Neural crest cell (in vitro differentiated cells): ENCODE measurements around the gene LHX2. TPM values are rescaled to one million over a fixed set of nuclear protein-coding genes. Genes with fewer than 3 reads are reported as not detected.

Source experiments
- DNase-seq: peaks from one replicate; pipeline ENCODE4 v3.0.0; 2021; ENCODE audit warnings: low read depth, mixed read lengths, low spot score
- H3K27ac Mint-ChIP-seq: one replicate; pipeline ENCODE4 v1.8.0; 2021; ENCODE audit warnings: mild to moderate bottlenecking, mixed read lengths; ENCODE audit not compliant: unreplicated experiment
- H3K27me3 Mint-ChIP-seq: 2 replicates; pipeline ENCODE4 v1.8.0; 2021; ENCODE audit warnings: low read depth, mild to moderate bottlenecking, mixed read lengths
- H3K36me3 Mint-ChIP-seq: 2 replicates; pipeline ENCODE4 v1.8.0; 2021; ENCODE audit warnings: low read depth, mild to moderate bottlenecking, mixed read lengths
- H3K4me1 Mint-ChIP-seq: 2 replicates; pipeline ENCODE4 v1.8.0; 2021; ENCODE audit warnings: mixed read lengths
- H3K4me3 Mint-ChIP-seq: one replicate; pipeline ENCODE4 v1.8.0; 2021; ENCODE audit warnings: mild to moderate bottlenecking, mixed read lengths
- H3K9me3 Mint-ChIP-seq: 2 replicates; pipeline ENCODE4 v1.8.0; 2021; ENCODE audit warnings: mixed read lengths
- total RNA-seq: library from RNA; stranded (reverse); gene quantifications from 2 replicates; pipeline ENCODE4 v1.2.1, GENCODE V29; 2021
- TF ChIP-seq, protein P1 (sequence below): fragments of 200-600 bp; sonication (generic); conservative IDR thresholded peaks from 2 replicates; pipeline ENCODE4 v1.5.0; 2021; ENCODE audit warnings: antibody characterized with exemption, mild to moderate bottlenecking

Gene LHX2
- total RNA-seq, 1 donor from 2014 or later, result 0.19 TPM

DNA sequence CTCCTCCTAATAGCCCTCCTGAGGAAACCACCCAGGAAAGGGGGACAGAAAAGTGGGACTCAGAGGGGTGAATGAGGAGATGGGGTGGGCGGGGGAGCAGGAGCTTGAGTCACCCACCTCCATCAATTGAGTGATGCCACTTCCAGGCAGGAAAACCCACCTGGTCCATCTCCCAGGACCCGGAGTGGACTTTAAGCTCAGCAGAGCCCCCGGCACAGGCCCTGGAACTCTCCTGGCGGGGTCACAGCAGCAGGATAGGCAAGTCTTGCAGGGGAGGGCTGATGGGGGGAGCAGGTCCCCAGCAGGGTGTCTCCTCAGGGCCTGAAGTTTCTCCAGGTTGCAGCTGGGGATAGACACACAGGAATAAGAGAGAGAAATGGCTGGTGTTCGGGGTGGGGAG lies 40.8 kb downstream of the LHX2 start:
- Mint-ChIP-seq H3K27ac (peak overlapping the region; percentile 36), H3K27me3 (peaks cover 22% of the 10 kb centered on the region)

DNA sequence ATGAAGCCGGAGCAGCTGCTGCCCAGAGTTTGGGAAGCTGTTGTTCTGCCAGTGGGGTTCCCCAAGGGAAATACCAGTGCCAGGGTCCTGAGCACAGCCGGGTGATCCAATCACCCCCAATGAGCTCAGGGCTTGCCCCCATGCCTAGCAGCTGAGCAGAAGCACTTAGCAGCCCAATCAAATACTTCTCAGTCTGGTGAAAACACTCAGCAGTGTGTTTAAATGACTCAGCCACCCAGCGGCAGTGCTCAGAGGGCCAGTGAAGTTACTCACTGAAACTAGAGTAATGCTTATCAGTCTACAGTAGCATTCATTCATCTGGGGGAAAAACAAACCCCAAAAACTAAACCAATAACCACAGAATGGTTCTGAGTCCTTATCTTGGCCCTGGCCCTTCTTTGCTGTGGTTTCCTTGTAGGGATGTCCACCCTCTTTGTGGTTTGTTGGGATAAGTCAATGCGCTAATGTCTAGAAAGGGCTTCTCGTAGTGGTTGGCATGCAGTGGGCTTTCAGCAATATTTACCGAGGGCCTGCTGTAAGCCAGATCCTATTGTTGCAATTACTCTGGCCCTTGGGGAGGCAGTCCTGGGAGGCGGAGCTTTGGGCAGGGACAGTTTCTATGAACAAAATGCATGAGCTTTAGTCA lies 43.1 kb downstream of the LHX2 start:
- H3K27me3 Mint-ChIP-seq, result peaks cover 22% of the 10 kb centered on the region
- no peaks in the 10 kb centered on the region for H3K9me3 Mint-ChIP-seq
- no peaks in the 10 kb centered on the region for H3K4me1 Mint-ChIP-seq
- no peak overlapping the region for H3K27ac Mint-ChIP-seq
- TF ChIP-seq, protein P1, sequence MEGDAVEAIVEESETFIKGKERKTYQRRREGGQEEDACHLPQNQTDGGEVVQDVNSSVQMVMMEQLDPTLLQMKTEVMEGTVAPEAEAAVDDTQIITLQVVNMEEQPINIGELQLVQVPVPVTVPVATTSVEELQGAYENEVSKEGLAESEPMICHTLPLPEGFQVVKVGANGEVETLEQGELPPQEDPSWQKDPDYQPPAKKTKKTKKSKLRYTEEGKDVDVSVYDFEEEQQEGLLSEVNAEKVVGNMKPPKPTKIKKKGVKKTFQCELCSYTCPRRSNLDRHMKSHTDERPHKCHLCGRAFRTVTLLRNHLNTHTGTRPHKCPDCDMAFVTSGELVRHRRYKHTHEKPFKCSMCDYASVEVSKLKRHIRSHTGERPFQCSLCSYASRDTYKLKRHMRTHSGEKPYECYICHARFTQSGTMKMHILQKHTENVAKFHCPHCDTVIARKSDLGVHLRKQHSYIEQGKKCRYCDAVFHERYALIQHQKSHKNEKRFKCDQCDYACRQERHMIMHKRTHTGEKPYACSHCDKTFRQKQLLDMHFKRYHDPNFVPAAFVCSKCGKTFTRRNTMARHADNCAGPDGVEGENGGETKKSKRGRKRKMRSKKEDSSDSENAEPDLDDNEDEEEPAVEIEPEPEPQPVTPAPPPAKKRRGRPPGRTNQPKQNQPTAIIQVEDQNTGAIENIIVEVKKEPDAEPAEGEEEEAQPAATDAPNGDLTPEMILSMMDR, result no peak
- no peaks in the 10 kb centered on the region for H3K36me3 Mint-ChIP-seq
- DNase-seq, result no peak
- no peak overlapping the region for H3K4me3 Mint-ChIP-seq

More for the DNA sequence above, 40.8 kb downstream of the LHX2 start:
- DNase-seq, result no peak
- Mint-ChIP-seq H3K4me1 (no peaks in the 10 kb centered on the region), H3K9me3 (no peaks in the 10 kb centered on the region), H3K4me3 (no peak overlapping the region), H3K36me3 (no peaks in the 10 kb centered on the region)
- TF ChIP-seq, protein P1, result no peak

DNA sequence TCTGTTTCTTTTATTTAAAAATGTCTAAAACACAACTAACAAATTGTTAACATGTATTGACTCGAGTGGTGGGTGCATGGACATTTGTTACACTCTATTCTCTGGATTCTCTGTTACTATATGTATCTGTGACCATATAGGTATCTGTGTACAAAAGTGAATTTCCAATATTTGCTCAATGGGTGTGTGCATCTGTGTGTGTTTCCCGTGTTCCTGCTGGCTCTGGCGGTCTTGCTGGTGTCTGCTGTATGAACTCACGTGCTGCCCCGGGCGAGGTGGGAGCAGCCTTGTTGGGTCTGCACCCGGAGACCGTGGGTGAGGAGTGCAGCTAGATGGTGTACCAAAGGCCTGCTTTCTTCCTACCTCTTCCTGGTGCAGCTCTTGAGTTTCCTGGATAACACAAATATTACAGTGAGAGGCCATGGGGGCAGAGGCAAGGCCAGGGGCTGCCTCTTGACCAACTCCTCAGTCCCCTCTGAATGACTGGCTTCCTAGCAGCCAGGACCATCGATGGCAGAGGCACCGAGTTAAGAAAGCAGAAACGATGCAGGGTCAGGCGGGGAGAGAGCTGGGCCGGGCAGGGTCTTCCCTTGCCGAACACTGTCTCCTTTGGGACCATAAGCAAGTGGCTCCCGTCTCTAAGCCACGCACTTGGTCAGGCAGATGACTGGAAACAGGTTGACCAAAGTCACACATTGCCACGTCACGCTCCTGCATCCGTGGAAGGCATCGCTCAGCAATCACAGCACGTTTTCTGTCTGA lies 49.5 kb downstream of the LHX2 start:
- no peaks in the 10 kb centered on the region for H3K36me3 Mint-ChIP-seq
- H3K4me3 Mint-ChIP-seq, result no peak overlapping the region
- H3K27ac Mint-ChIP-seq, result no peak overlapping the region
- H3K27me3 Mint-ChIP-seq, result peaks cover 29% of the 10 kb centered on the region
- no peaks in the 10 kb centered on the region for H3K4me1 Mint-ChIP-seq
- no peaks in the 10 kb centered on the region for H3K9me3 Mint-ChIP-seq
- DNase-seq, result no peak
- TF ChIP-seq, protein P1, result no peak

DNA sequence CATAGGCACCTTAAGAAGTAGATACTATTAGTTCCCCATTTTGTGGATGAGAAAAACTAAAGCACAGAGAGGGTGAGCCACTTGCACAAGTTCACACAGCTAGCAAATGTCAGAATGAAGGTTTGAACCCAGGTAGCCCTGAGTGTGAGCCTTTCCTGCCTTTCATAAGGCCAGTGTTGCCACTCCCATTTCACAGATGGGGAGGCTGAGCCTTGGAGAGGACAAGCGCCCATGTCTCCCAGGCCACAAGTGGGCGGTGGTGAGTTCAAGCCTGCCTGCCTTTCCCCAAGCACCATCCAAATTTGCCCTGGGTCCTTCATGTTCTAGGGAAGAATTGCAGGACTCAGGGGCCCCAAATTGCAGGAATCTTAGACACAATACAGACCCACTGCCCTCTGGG lies 50.6 kb downstream of the LHX2 start:
- Mint-ChIP-seq H3K9me3 (no peaks in the 10 kb centered on the region), H3K36me3 (no peaks in the 10 kb centered on the region), H3K4me1 (no peaks in the 10 kb centered on the region), H3K4me3 (no peak overlapping the region), H3K27ac (no peak overlapping the region), H3K27me3 (peaks cover 24% of the 10 kb centered on the region)
- no peak for DNase-seq
- TF ChIP-seq, protein P1, result peak; percentile 21

DNA sequence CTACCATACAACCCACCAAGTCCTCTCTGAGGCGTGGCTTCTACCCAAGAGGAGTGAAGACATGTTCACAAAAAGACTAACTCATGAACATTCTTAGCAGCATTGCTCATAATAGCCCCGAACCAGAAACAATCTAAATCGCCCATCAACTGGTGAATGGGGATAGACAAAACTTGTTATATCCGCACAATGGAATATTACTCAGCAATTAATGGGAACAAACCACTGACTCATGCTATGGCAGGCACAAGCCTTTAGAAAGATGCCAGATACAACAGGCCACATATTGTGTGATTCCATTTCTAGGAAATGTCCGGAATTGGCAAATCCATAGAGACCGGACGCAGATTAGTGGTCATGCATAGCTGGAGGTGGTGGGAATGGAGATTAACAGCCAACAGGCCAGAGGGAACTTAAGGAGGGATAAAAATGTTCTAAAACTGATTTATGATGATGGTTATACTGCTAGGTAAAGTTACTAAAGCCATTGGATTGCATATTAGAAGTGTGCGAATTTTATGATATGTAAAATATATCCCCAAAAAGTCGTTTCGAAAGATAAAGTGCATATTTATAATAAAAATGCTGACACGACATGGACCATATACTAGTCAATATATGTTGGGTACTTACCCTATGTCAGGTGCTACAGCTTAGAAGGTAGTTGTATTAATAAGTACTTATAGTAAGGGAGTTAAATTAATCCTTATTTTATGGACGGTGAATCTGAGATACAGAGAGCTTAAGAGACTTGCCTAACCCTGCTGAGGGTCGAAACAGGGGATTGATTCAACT lies 55.4 kb downstream of the LHX2 start:
- H3K4me3 Mint-ChIP-seq, result no peak overlapping the region
- H3K27ac Mint-ChIP-seq, result no peak overlapping the region
- TF ChIP-seq, protein P1, result no peak
- peaks cover 24% of the 10 kb centered on the region for H3K27me3 Mint-ChIP-seq
- H3K4me1 Mint-ChIP-seq, result no peaks in the 10 kb centered on the region
- no peak for DNase-seq
- no peaks in the 10 kb centered on the region for H3K36me3 Mint-ChIP-seq
- no peaks in the 10 kb centered on the region for H3K9me3 Mint-ChIP-seq
